Mesendoderm (in vitro differentiated cells): Measurements from ENCODE around the gene DNAJC5G.

Experiments used
- DNase-seq: peaks from one replicate; pipeline ENCODE4 v3.0.0; 2013
- H2AK5ac ChIP-seq: 2 replicates; pipeline ENCODE4 v1.6.1; 2013; ENCODE audit warnings: low read length, inconsistent platforms
- H2BK120ac ChIP-seq: 2 replicates; pipeline ENCODE4 v1.6.1; 2013; ENCODE audit warnings: low read depth, mild to moderate bottlenecking, low read length, moderate library complexity, mixed read lengths
- H2BK15ac ChIP-seq: replicated peaks from 2 replicates; pipeline ENCODE4 v1.6.1; 2013; ENCODE audit warnings: low read depth, mild to moderate bottlenecking, moderate library complexity
- H2BK5ac ChIP-seq: 2 replicates; pipeline ENCODE4 v1.6.1; 2013; ENCODE audit warnings: low read length, inconsistent platforms
- H3K18ac ChIP-seq: 2 replicates; pipeline ENCODE4 v1.6.1; 2013; ENCODE audit warnings: mild to moderate bottlenecking, low read length, mixed read lengths
- H3K23ac ChIP-seq: one replicate; pipeline ENCODE4 v1.6.1; 2013; ENCODE audit warnings: low read length
- H3K27ac ChIP-seq: 2 replicates; pipeline ENCODE4 v1.5.1; 2013; ENCODE audit warnings: low read depth, mild to moderate bottlenecking, inconsistent platforms, low read length, moderate library complexity
- H3K27me3 ChIP-seq: 2 replicates; pipeline ENCODE4 v1.6.1; 2013; ENCODE audit warnings: low read length, control low read depth, mild to moderate bottlenecking, inconsistent platforms; ENCODE audit not compliant: insufficient read depth, poor library complexity
- H3K36me3 ChIP-seq: 2 replicates; pipeline ENCODE4 v1.6.1; 2013; ENCODE audit warnings: low read length, inconsistent platforms; ENCODE audit not compliant: control insufficient read depth, insufficient read depth
- H3K4ac ChIP-seq: one replicate; pipeline ENCODE4 v1.6.1; 2013; ENCODE audit warnings: low read depth, mild to moderate bottlenecking, low read length, moderate library complexity
- H3K4me1 ChIP-seq: 2 replicates; pipeline ENCODE4 v1.6.1; 2013; ENCODE audit warnings: low read depth, low read length, inconsistent platforms; ENCODE audit not compliant: control insufficient read depth
- H3K4me2 ChIP-seq: 2 replicates; pipeline ENCODE4 v1.6.1; 2013; ENCODE audit warnings: low read length
- H3K4me3 ChIP-seq: 2 replicates; pipeline ENCODE4 v1.5.1; 2013; ENCODE audit warnings: mild to moderate bottlenecking, low read length
- H3K56ac ChIP-seq: one replicate; pipeline ENCODE4 v1.6.1; 2013; ENCODE audit warnings: low read length
- H3K79me1 ChIP-seq: 2 replicates; pipeline ENCODE4 v1.6.1; 2013; ENCODE audit warnings: low read length, inconsistent platforms
- H3K79me2 ChIP-seq: 2 replicates; pipeline ENCODE4 v1.6.1; 2013; ENCODE audit warnings: mild to moderate bottlenecking, low read length; ENCODE audit not compliant: control insufficient read depth, insufficient read depth
- H3K9ac ChIP-seq: 2 replicates; pipeline ENCODE4 v1.6.1; 2013; ENCODE audit warnings: low read length, inconsistent platforms
- H4K5ac ChIP-seq: one replicate; pipeline ENCODE4 v1.6.1; 2013; ENCODE audit warnings: low read length
- H4K8ac ChIP-seq: one replicate; pipeline ENCODE4 v1.6.1; 2013; ENCODE audit warnings: low read depth, mild to moderate bottlenecking, control low read depth, low read length, moderate library complexity
- WGBS: extraction: QIAGEN DNeasy Blood & Tissue Kit; methylation state at CpG from one replicate; pipeline ENCODE4 v1.1.7; 2013; ENCODE audit warnings: low lambda C conversion rate, missing lambda C conversion rate; ENCODE audit not compliant: insufficient coverage; ENCODE audit errors: extremely low coverage; 5-methylcytosine and 5-hydroxymethylcytosine counted together

DNAJC5G gene

DNA sequence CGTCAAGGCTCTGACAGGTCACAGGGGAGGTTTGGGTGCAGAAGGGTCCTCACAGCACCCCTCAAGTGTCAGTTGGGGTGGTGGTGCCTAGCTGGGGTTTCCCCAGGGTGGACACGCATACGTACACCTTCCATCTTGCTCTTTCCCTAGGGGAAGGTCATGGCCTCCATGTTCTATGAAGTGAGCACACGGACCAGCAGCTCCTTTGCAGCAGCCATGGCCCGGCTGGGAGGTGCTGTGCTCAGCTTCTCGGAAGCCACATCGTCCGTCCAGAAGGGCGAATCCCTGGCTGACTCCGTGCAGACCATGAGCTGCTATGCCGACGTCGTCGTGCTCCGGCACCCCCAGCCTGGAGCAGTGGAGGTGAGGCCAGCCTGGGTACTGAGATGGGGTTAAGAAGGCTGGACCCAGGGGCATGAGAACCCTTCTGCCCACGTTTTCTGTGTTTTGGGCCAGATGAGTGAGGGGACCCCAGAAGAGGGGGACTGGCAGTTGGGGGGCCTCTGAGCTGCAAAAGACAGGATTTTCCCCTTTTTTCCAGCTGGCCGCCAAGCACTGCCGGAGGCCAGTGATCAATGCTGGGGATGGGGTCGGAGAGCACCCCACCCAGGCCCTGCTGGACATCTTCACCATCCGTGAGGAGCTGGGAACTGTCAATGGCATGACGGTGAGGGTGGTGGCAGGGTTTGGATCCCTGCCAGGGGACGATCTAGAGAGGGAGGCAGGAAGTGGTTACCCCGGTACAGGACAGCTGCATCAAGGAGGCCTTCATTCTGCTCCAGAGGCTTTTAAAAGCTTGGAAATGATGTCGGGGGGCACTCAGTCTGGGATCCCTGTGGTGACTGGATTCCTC, 33.2 kb upstream of the DNAJC5G start:
- Histone ChIP-seq H3K18ac (no peak overlapping the region), H3K27ac (no peak overlapping the region), H4K8ac (no peak overlapping the region), H3K27me3 (no peaks in the 10 kb centered on the region), H3K4me1 (no peaks in the 10 kb centered on the region), H3K4me2 (no peak overlapping the region), H4K5ac (no peak overlapping the region), H3K56ac (no peak overlapping the region), H2AK5ac (no peak overlapping the region), H2BK15ac (no peak overlapping the region), H3K36me3 (peaks cover 42% of the 10 kb centered on the region), H3K4ac (no peak overlapping the region), H3K79me1 (no peaks in the 10 kb centered on the region), H3K79me2 (no peaks in the 10 kb centered on the region), H2BK120ac (no peak overlapping the region), H3K23ac (no peak overlapping the region), H3K9ac (no peak overlapping the region), H3K4me3 (no peak overlapping the region), H2BK5ac (no peak overlapping the region)
- no CpG with 5 or more reads among the region's 24 CpGs for WGBS
- DNase-seq, result no peak

GRCh38 chr2:27242614-27242951, 32.6 kb upstream of the DNAJC5G start:
- Histone ChIP-seq H3K56ac (no peak overlapping the region), H3K9ac (no peak overlapping the region), H3K36me3 (peaks cover 41% of the 10 kb centered on the region), H4K5ac (no peak overlapping the region), H2BK120ac (no peak overlapping the region), H3K18ac (no peak overlapping the region), H3K23ac (no peak overlapping the region), H3K4ac (no peak overlapping the region), H2BK5ac (no peak overlapping the region), H3K27me3 (no peaks in the 10 kb centered on the region), H3K79me1 (no peaks in the 10 kb centered on the region), H3K27ac (no peak overlapping the region), H3K4me2 (no peak overlapping the region), H3K79me2 (no peaks in the 10 kb centered on the region), H3K4me3 (no peak overlapping the region), H2AK5ac (no peak overlapping the region), H3K4me1 (no peaks in the 10 kb centered on the region), H2BK15ac (no peak overlapping the region), H4K8ac (no peak overlapping the region)
- WGBS, result no CpG with 5 or more reads among the region's 16 CpGs
- no peak for DNase-seq

- Histone ChIP-seq H3K4me3 (no peak overlapping the region), H3K4ac (no peak overlapping the region), H3K36me3 (peaks cover 31% of the 10 kb centered on the region), H2BK5ac (no peak overlapping the region), H3K23ac (no peak overlapping the region), H3K79me2 (no peaks in the 10 kb centered on the region), H3K4me2 (no peak overlapping the region), H4K5ac (no peak overlapping the region), H3K9ac (no peak overlapping the region), H3K27me3 (no peaks in the 10 kb centered on the region), H2BK120ac (no peak overlapping the region), H3K4me1 (no peaks in the 10 kb centered on the region), H3K18ac (no peak overlapping the region), H2BK15ac (no peak overlapping the region), H3K56ac (no peak overlapping the region), H3K27ac (no peak overlapping the region), H4K8ac (no peak overlapping the region), H2AK5ac (no peak overlapping the region), H3K79me1 (no peaks in the 10 kb centered on the region)
- DNase-seq, result no peak
- no CpG with 5 or more reads among the region's 19 CpGs for WGBS
Measured at GRCh38 chr2:27243391-27244130, 31.7 kb upstream of the DNAJC5G start.

DNA sequence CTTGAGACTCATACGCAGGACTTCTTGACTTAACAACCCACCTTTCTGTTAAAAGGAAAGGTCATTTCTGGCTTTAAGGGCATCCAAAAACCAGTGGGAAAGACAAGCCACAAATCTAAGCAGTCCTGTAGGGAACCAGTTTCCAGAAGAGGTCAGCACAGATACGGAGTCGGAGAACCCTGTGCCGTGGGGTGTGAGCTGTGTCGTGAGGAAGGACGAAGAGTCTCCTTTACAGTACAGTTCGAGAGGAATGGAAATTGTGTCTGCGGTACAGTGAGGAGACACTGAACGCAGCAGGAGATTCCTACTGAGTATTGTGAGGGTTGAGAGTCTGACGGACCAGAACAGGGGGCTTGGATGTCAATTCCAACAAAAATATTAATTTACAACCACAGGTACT, 30.1 kb upstream of the DNAJC5G start:
- no peak for DNase-seq
- Histone ChIP-seq H3K27me3 (no peaks in the 10 kb centered on the region), H3K4ac (no peak overlapping the region), H3K4me2 (no peak overlapping the region), H3K9ac (no peak overlapping the region), H2AK5ac (no peak overlapping the region), H3K4me3 (no peak overlapping the region), H3K36me3 (peaks cover 25% of the 10 kb centered on the region), H3K79me2 (no peaks in the 10 kb centered on the region), H3K4me1 (no peaks in the 10 kb centered on the region), H3K23ac (no peak overlapping the region), H2BK5ac (no peak overlapping the region), H4K8ac (no peak overlapping the region), H3K79me1 (no peaks in the 10 kb centered on the region), H3K18ac (no peak overlapping the region), H2BK15ac (no peak overlapping the region), H2BK120ac (no peak overlapping the region), H3K27ac (no peak overlapping the region), H3K56ac (no peak overlapping the region), H4K5ac (no peak overlapping the region)
- no CpG with 5 or more reads among the region's 10 CpGs for WGBS

- no peak overlapping the region for H3K56ac ChIP-seq
- no peak overlapping the region for H3K4me3 ChIP-seq
- H3K4me1 ChIP-seq, result peaks cover 3% of the 10 kb centered on the region
- H3K4ac ChIP-seq, result no peak overlapping the region
- H3K27me3 ChIP-seq, result no peaks in the 10 kb centered on the region
- no peak for DNase-seq
- H3K27ac ChIP-seq, result no peak overlapping the region
- H3K9ac ChIP-seq, result no peak overlapping the region
- H3K23ac ChIP-seq, result no peak overlapping the region
- H2BK5ac ChIP-seq, result no peak overlapping the region
- no peak overlapping the region for H4K5ac ChIP-seq
- no peak overlapping the region for H3K18ac ChIP-seq
- no peak overlapping the region for H2BK120ac ChIP-seq
- peaks cover 24% of the 10 kb centered on the region for H3K36me3 ChIP-seq
- no CpG with 5 or more reads among the region's 4 CpGs for WGBS
- no peak overlapping the region for H2BK15ac ChIP-seq
- no peaks in the 10 kb centered on the region for H3K79me1 ChIP-seq
- H4K8ac ChIP-seq, result no peak overlapping the region
- H2AK5ac ChIP-seq, result no peak overlapping the region
- no peak overlapping the region for H3K4me2 ChIP-seq
- H3K79me2 ChIP-seq, result no peaks in the 10 kb centered on the region
Measured at GRCh38 chr2:27245626-27246025, 29.6 kb upstream of the DNAJC5G start.
